IMR-90 (cell line): Measurements from ENCODE around the gene CEBPG. TPM values are rescaled to one million over a fixed set of nuclear protein-coding genes. Genes with fewer than 3 reads are reported as not detected.

Source experiments
- ATAC-seq: fragments of 200-7000 bp; cut with Tn5 transposase; 2 replicates; pipeline ENCODE4 v1.9.1; 2020; ENCODE audit warnings: low read depth, mild to moderate bottlenecking, moderate library complexity
- BruUV-seq: library from RNA; stranded (reverse); fragments of 400-500 nt; replicated peaks from 2 replicates; lab custom pipeline; 2021; lab: Mats Ljungman, UMichigan
- CTCF ChIA-PET: fragments of 300-600 bp; formaldehyde crosslinking; extraction: SDS; loops from one replicate; lab custom pipeline; 2021; ENCODE audit warnings: antibody characterized with exemption; lab: Yijun Ruan, JAX
- POLR2A ChIA-PET: fragments of 300-600 bp; sonication (Branson Sonifier 250); formaldehyde crosslinking; loops from one replicate; lab custom pipeline; 2022; ENCODE audit warnings: antibody characterized with exemption; ENCODE audit not compliant: unreplicated experiment; lab: Charles Lee
- DNase-seq: peaks from one replicate; pipeline ENCODE4 v3.0.0; 2013
- H2AFZ ChIP-seq: replicated peaks from 2 replicates; pipeline ENCODE3; 2013; ENCODE audit warnings: low read length, mild to moderate bottlenecking; ENCODE audit not compliant: poor library complexity
- H2AK5ac ChIP-seq: 2 replicates; pipeline ENCODE4 v1.6.1; 2013; ENCODE audit warnings: low read depth, low read length, inconsistent platforms
- H2AK9ac ChIP-seq: replicated peaks from 2 replicates; pipeline ENCODE3; 2013; ENCODE audit warnings: mild to moderate bottlenecking, low read depth, low read length, moderate library complexity; ENCODE audit not compliant: poor library complexity
- H2BK120ac ChIP-seq: 2 replicates; pipeline ENCODE4 v1.6.1; 2013; ENCODE audit warnings: low read depth, low read length, inconsistent platforms
- H2BK15ac ChIP-seq: 3 replicates; pipeline ENCODE4 v1.6.1; 2013; ENCODE audit warnings: low read depth, low read length, inconsistent platforms
- H2BK20ac ChIP-seq: 2 replicates; pipeline ENCODE4 v1.6.1; 2013; ENCODE audit warnings: low read depth, mild to moderate bottlenecking, inconsistent platforms, low read length, moderate library complexity
- H2BK5ac ChIP-seq: 2 replicates; pipeline ENCODE4 v1.6.1; 2013; ENCODE audit warnings: mild to moderate bottlenecking, low read depth, low read length, inconsistent platforms; ENCODE audit not compliant: poor library complexity, severe bottlenecking
- H3K14ac ChIP-seq: replicated peaks from 2 replicates; pipeline ENCODE4 v1.6.1; 2013; ENCODE audit warnings: low read depth, low read length, inconsistent platforms
- H3K18ac ChIP-seq: 2 replicates; pipeline ENCODE4 v1.6.1; 2013; ENCODE audit warnings: low read depth, low read length, control low read depth
- H3K23ac ChIP-seq: 2 replicates; pipeline ENCODE4 v1.6.1; 2013; ENCODE audit warnings: low read depth, low read length, inconsistent platforms
- H3K27ac ChIP-seq: 2 replicates; pipeline ENCODE4 v1.5.1; 2013; ENCODE audit warnings: mild to moderate bottlenecking, control low read depth, low read length; ENCODE audit not compliant: insufficient read depth
- H3K27me3 ChIP-seq: 2 replicates; pipeline ENCODE4 v1.6.1; 2013; ENCODE audit warnings: low read length; ENCODE audit not compliant: control insufficient read depth, insufficient read depth
- H3K36me3 ChIP-seq: 2 replicates; pipeline ENCODE4 v1.6.1; 2013; ENCODE audit warnings: low read length, mixed read lengths; ENCODE audit not compliant: control insufficient read depth, insufficient read depth
- H3K4ac ChIP-seq: 2 replicates; pipeline ENCODE4 v1.6.1; 2013; ENCODE audit warnings: low read depth, low read length, inconsistent platforms
- H3K4me1 ChIP-seq: 2 replicates; pipeline ENCODE4 v1.6.1; 2013; ENCODE audit warnings: low read length, mixed read lengths; ENCODE audit not compliant: control insufficient read depth, insufficient read depth
- H3K4me2 ChIP-seq: 2 replicates; pipeline ENCODE4 v1.6.1; 2013; ENCODE audit warnings: low read depth, mild to moderate bottlenecking, control low read depth, low read length, moderate library complexity
- H3K4me3 ChIP-seq: 2 replicates; pipeline ENCODE4 v1.5.1; 2013; ENCODE audit warnings: low read depth, mild to moderate bottlenecking, control low read depth, low read length, moderate library complexity; ENCODE audit not compliant: insufficient read depth
- H3K56ac ChIP-seq: 2 replicates; pipeline ENCODE4 v1.6.1; 2013; ENCODE audit warnings: low read length, inconsistent platforms; ENCODE audit not compliant: insufficient read depth; ENCODE audit errors: extremely low read depth
- H3K79me1 ChIP-seq, 2 experiments: 2 replicates each; pipeline ENCODE4 v1.6.1; 2013; ENCODE audit warnings: low read length in 2 of 2, inconsistent platforms in 1 of 2, low read depth in 1 of 2
- H3K9ac ChIP-seq: 2 replicates; pipeline ENCODE4 v1.6.1; 2013; ENCODE audit warnings: low read depth, low read length, control low read depth
- H3K9me1 ChIP-seq: 2 replicates; pipeline ENCODE4 v1.6.1; 2013; ENCODE audit warnings: low read length, inconsistent platforms; ENCODE audit not compliant: insufficient read depth
- H3K9me3 ChIP-seq: 2 replicates; pipeline ENCODE4 v1.6.1; 2013; ENCODE audit warnings: low read length; ENCODE audit not compliant: control insufficient read depth, insufficient read depth
- H4K20me1 ChIP-seq: 2 replicates; pipeline ENCODE4 v1.6.1; 2013; ENCODE audit warnings: low read length, inconsistent platforms; ENCODE audit not compliant: insufficient read depth
- H4K5ac ChIP-seq: 2 replicates; pipeline ENCODE4 v1.6.1; 2013; ENCODE audit warnings: mild to moderate bottlenecking, low read depth, low read length, control low read depth
- H4K8ac ChIP-seq, 2 experiments: 2 replicates each; pipeline ENCODE4 v1.6.1; 2013; ENCODE audit warnings: low read depth in 2 of 2, low read length in 2 of 2, control low read depth in 1 of 2, inconsistent platforms in 1 of 2
- H4K91ac ChIP-seq: 2 replicates; pipeline ENCODE4 v1.6.1; 2013; ENCODE audit warnings: low read depth, low read length, inconsistent platforms; ENCODE audit not compliant: insufficient read depth
- FOS ChIP-seq: fragments of 150-350 bp; IDR thresholded peaks from 2 replicates; pipeline ENCODE4 v1.6.1; 2016; ENCODE audit warnings: low read depth, low read length
- MAZ ChIP-seq: IDR thresholded peaks from 2 replicates; pipeline ENCODE4 v1.6.1; 2012; ENCODE audit warnings: low read depth, mild to moderate bottlenecking, low read length, improper control_type of control experiment, moderate library complexity, borderline replicate concordance
- RAD21 ChIP-seq: IDR thresholded peaks from 2 replicates; pipeline ENCODE4 v1.6.1; 2012; ENCODE audit warnings: low read length, improper control_type of control experiment
- RFX5 ChIP-seq: IDR thresholded peaks from 2 replicates; pipeline ENCODE4 v1.8.0; 2012; ENCODE audit warnings: low read depth, mild to moderate bottlenecking, low read length, moderate library complexity
- whole genome bisulfite sequencing, 2 experiments: methylation state at CpG; one replicate each; pipeline versions ENCODE4 v1.1.5 to v1.1.7; 2013; ENCODE audit warnings: missing lambda C conversion rate in 2 of 2; ENCODE audit not compliant: insufficient read length in 1 of 2; ENCODE audit errors: extremely low coverage in 2 of 2; 5-methylcytosine and 5-hydroxymethylcytosine counted together
- dilution Hi-C: fragments of 300-500 bp; cut with HindIII; formaldehyde crosslinking; loops from one replicate; pipeline ENCODE4 v1.14.3; 2018; ENCODE audit warnings: low sequenced_read_pairs; ENCODE audit not compliant: unreplicated experiment
- in situ Hi-C: fragments of 300-500 bp; cut with MboI; formaldehyde crosslinking; loops from 3 replicates; pipeline ENCODE4 v1.14.3; 2019; ENCODE audit warnings: low sequenced_read_pairs, inconsistent platforms, mixed read lengths
- intact Hi-C: fragments of 100-400 bp; cut with micrococcal nuclease; formaldehyde crosslinking; loops from 2 replicates; pipeline ENCODE4 v1.10.0; 2022
- polyA plus RNA-seq, 3 experiments: library from polyadenylated mRNA; depleted of rRNA; stranded (reverse); fragments of >200 nt; gene quantifications; 2 replicates each; pipeline ENCODE4 v1.2.3, GENCODE V29; 2012; ENCODE audit warnings: low replicate concordance in 1 of 3
- total RNA-seq: library from RNA; depleted of rRNA; stranded (reverse); fragments of >200 nt; gene quantifications from 2 replicates; pipeline ENCODE4 v1.2.3, GENCODE V29; 2012

The CEBPG gene
- total and polyA plus RNA-seq, 2 of the 4 experiments (the other 2 are of a cell fraction), result 9.2 to 14.3 TPM

DNA sequence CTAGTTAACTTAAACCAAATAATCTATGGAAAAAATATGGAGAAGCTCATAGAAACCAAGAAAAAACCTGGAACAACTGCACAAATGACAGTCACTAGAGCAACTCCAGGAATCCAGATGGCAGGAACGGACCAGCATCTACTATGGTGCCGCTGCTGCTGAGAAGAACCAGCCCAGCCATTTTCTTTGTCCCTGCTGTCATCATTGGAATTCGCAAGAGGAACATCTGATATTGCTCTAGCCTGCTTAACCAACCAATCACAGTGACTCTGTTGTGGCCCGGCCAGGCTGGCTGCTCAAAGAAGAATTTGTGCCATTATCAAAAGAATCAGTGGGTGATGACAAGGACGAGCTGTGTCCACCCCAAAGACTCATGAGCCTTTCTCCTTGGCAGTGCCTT is 38.1 kb upstream of the CEBPG start:
- WGBS, 2 experiments, result 77% methylated on average over 3 of the region's 5 CpGs; no CpG with 5 or more reads in 1 of the 2 experiments
- H3K36me3 ChIP-seq, result no peaks in the 10 kb centered on the region
- H3K14ac ChIP-seq, result no peak overlapping the region
- POLR2A ChIA-PET, result no interaction called here
- H3K23ac ChIP-seq, result no peak overlapping the region
- no peak overlapping the region for H2BK120ac ChIP-seq
- no peak overlapping the region for H4K91ac ChIP-seq
- H3K4me3 ChIP-seq, result no peak overlapping the region
- dilution Hi-C loops, result no loop called here
- no peak overlapping the region for H4K8ac ChIP-seq
- no peaks in the 10 kb centered on the region for H3K9me3 ChIP-seq
- no peak overlapping the region for H3K18ac ChIP-seq
- no TSS peak for BruUV-seq
- TF ChIP-seq FOS, result no peak
- no peak for TF ChIP-seq MAZ
- no peak for TF ChIP-seq RAD21
- no peak for TF ChIP-seq RFX5
- H4K5ac ChIP-seq, result no peak overlapping the region
- ATAC-seq (no peak), DNase-seq (no peak)
- H2AFZ ChIP-seq, result no peak overlapping the region
- no peak overlapping the region for H2BK15ac ChIP-seq
- no peak overlapping the region for H3K4me2 ChIP-seq
- no peak overlapping the region for H3K9ac ChIP-seq
- intact Hi-C loops, result no loop called here
- no peaks in the 10 kb centered on the region for H4K20me1 ChIP-seq
- H3K79me1 ChIP-seq, result no peaks in the 10 kb centered on the region
- H3K27me3 ChIP-seq, result no peaks in the 10 kb centered on the region
- no peaks in the 10 kb centered on the region for H3K4me1 ChIP-seq
- no peak overlapping the region for H3K27ac ChIP-seq
- in situ Hi-C loops, result no loop called here
- no peak overlapping the region for H2BK5ac ChIP-seq
- H2AK9ac ChIP-seq, result no peak overlapping the region
- no peak overlapping the region for H2BK20ac ChIP-seq
- no peak overlapping the region for H3K56ac ChIP-seq
- no peaks in the 10 kb centered on the region for H3K9me1 ChIP-seq
- CTCF ChIA-PET, result no interaction called here
- H2AK5ac ChIP-seq, result no peak overlapping the region
- H3K4ac ChIP-seq, result no peak overlapping the region
